Activated naive CD4-positive, alpha-beta T cell treated with anti-CD3 and anti-CD28 coated beads for 36 hours (primary cell): ENCODE results near the gene MAGI2. TPM values are rescaled to one million over a fixed set of nuclear protein-coding genes. Genes with fewer than 3 reads are reported as not detected.
A peak's percentile ranks its signal among the peaks of the same experiment; 100 is the strongest.
"Not testable (repeated sequence)": the region's sequence is repeated elsewhere in the genome, so short reads cannot be mapped to it uniquely, and the experiment has no call there.

Source experiments
- CTCF ChIA-PET: fragments of 350-600 bp; sonication (Branson Sonifier 250); formaldehyde crosslinking; loops from one replicate; lab custom pipeline; 2021; ENCODE audit warnings: antibody characterized with exemption; lab: Charles Lee
- DNase-seq: peaks from one replicate; pipeline ENCODE4 v3.0.0-alpha.2; 2020
- H3K27ac Mint-ChIP-seq: one replicate; pipeline ENCODE4 v1.8.0; 2021; ENCODE audit warnings: mild to moderate bottlenecking, mixed read lengths
- H3K27me3 Mint-ChIP-seq: one replicate; pipeline ENCODE4 v1.8.0; 2021; ENCODE audit warnings: low read depth, mixed read lengths
- H3K36me3 Mint-ChIP-seq: one replicate; pipeline ENCODE4 v1.8.0; 2021; ENCODE audit warnings: low read depth, mixed read lengths
- H3K4me1 Mint-ChIP-seq: one replicate; pipeline ENCODE4 v1.8.0; 2021; ENCODE audit warnings: low read depth, mixed read lengths
- H3K4me3 Mint-ChIP-seq: one replicate; pipeline ENCODE4 v1.8.0; 2021; ENCODE audit warnings: mild to moderate bottlenecking, moderate library complexity, mixed read lengths
- H3K9me3 Mint-ChIP-seq: one replicate; pipeline ENCODE4 v1.8.0; 2021; ENCODE audit warnings: mixed read lengths
- intact Hi-C: fragments of 100-400 bp; cut with micrococcal nuclease; formaldehyde crosslinking; loops from one replicate; pipeline ENCODE4 v1.15.1; 2023
- total RNA-seq, 2 experiments: library from RNA; stranded (reverse); gene quantifications; one replicate each; pipeline ENCODE4 v1.2.3, GENCODE V29; 2021

The MAGI2 gene
- total RNA-seq, 2 experiments from 2014 or later, result 0.07 to 0.19 TPM

DNA sequence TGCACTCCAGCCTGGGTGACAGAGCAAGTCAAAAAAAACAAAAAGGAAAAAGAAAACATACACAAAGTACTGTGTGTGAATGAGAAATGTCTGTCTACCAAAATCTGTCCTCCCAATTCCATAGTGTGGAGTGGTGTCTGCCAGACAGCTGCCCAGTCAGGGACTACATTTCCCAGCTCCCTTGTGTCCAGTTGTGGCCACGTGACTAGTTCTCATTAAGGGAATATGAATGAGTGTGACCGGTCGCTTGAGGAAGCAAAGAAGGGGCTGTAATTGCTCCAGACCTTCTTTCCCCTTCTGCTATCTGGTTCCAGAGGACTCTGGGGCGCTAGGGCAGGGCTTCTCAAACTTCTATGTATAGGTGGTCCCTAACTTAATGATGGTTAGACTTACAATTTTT lies 1450.8 kb downstream of the MAGI2 start:
- intact Hi-C loops, result no loop called here
- CTCF ChIA-PET, result interaction anchor here (1.7 kb wide), 1 partner anchor 38 kb away, joined by 4 read pairs; no protein-coding TSS in a partner anchor
- no peak overlapping the region for H3K27ac Mint-ChIP-seq

DNA sequence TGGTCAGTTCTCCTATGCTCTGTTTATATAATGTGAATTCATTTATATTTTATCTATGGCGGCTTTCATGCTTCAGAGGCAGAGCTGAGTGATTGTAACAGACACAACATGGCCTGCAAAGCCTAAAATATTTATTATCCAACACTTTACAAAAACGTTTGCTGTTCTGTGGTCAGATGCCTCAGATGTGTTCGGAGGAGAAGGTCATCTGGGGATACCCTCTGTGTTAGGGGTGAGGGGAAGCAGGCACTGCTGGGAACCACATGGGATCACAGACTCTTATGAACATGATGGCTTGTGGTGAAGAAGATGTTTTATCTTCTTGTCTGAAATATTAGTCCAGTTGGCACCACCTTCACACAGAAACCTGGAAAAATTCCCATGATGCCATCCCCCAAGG lies 1451.4 kb downstream of the MAGI2 start:
- no peak for DNase-seq
- CTCF ChIA-PET, result interaction anchor here (1.7 kb wide), 1 partner anchor 39 kb away, joined by 4 read pairs; no protein-coding TSS in a partner anchor
- Mint-ChIP-seq H3K4me3 (no peak overlapping the region), H3K27ac (no peak overlapping the region), H3K9me3 (no peaks in the 10 kb centered on the region), H3K4me1 (no peaks in the 10 kb centered on the region), H3K36me3 (no peaks in the 10 kb centered on the region), H3K27me3 (no peaks in the 10 kb centered on the region)
- intact Hi-C loops, result no loop called here

More for the DNA sequence above, 1450.8 kb downstream of the MAGI2 start:
- DNase-seq, result no peak
- no peaks in the 10 kb centered on the region for H3K9me3 Mint-ChIP-seq
- no peak overlapping the region for H3K4me3 Mint-ChIP-seq
- no peaks in the 10 kb centered on the region for H3K4me1 Mint-ChIP-seq
- H3K36me3 Mint-ChIP-seq, result no peaks in the 10 kb centered on the region
- H3K27me3 Mint-ChIP-seq, result no peaks in the 10 kb centered on the region

DNA sequence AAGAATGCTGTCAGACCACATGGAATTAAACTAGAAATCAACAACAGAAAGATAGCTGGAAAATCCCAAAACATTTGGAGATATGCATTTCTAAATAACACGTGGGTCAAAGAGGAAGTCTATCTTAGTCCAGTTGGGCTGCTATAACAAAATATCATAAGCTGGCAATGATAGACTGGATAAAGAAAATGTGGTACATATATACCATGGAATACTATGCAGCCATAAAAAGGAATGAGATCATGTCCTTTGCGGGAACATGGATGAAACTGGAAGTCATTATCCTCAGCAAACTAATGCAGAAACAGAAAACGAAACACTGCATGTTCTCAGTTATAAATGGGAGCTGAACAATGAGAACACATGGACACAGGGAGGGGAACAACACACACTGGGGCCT lies 1454.3 kb downstream of the MAGI2 start:
- H3K4me3 Mint-ChIP-seq, H3K27me3 Mint-ChIP-seq, H3K27ac Mint-ChIP-seq, intact Hi-C loops, H3K36me3 Mint-ChIP-seq, CTCF ChIA-PET, H3K9me3 Mint-ChIP-seq, H3K4me1 Mint-ChIP-seq, DNase-seq: not testable (repeated sequence)

DNA sequence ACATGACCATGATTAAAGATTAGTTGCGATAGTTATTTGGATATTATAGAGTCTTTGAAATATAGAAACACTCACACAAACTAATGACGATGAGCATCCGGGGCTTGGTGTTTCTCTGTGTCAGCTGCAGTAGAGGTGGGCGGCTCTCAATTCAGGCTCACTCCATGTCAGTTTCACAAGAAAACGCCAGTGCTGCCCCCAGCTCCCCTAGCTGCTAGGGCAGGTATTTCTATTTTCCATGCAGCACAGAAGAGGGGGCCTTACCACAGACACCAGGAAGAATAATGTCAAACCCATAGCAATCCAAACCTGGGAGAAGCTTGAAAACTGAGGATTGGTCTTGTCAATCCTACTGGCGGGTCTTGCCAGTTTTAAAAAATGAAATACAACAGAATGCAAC lies 1457.8 kb downstream of the MAGI2 start:
- intact Hi-C loops, result no loop called here
- H3K4me3 Mint-ChIP-seq, result no peak overlapping the region
- no peak for DNase-seq
- no peaks in the 10 kb centered on the region for H3K4me1 Mint-ChIP-seq
- H3K9me3 Mint-ChIP-seq, result no peaks in the 10 kb centered on the region
- H3K27me3 Mint-ChIP-seq, result no peaks in the 10 kb centered on the region
- no peaks in the 10 kb centered on the region for H3K36me3 Mint-ChIP-seq
- CTCF ChIA-PET, result interaction anchor here (0.7 kb wide), 1 partner anchor 193 kb away, joined by 3 read pairs; no protein-coding TSS in a partner anchor
- H3K27ac Mint-ChIP-seq, result no peak overlapping the region

DNA sequence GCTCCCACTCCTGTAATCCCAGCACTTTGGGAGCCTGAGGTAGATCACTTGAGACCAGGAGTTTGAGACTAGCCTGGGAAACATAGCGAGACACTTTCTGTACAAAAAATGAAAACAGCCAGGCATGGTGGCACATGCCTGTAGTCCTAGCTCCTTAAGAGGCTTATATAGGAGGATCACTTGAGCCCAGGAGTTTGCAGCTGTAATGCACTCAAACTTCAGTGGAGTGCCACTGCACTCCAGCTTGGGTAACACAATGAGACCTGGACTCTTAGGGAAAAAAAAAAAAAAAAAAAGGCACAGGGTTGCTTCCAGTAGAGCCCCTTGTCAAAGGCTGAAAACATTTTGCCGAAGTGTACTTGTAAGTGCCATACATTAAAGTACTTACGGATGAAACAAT lies 1459.6 kb downstream of the MAGI2 start:
- DNase-seq, result no peak
- Mint-ChIP-seq H3K4me1 (no peaks in the 10 kb centered on the region), H3K27ac (no peak overlapping the region), H3K9me3 (no peaks in the 10 kb centered on the region), H3K36me3 (no peaks in the 10 kb centered on the region), H3K4me3 (no peak overlapping the region), H3K27me3 (peaks cover 2% of the 10 kb centered on the region)
- intact Hi-C loops, result no loop called here
- CTCF ChIA-PET, result interaction anchor here (1.2 to 1.8 kb wide), 2 partner anchors 21 to 65 kb away, joined by 3 read pairs; no protein-coding TSS in a partner anchor

DNA sequence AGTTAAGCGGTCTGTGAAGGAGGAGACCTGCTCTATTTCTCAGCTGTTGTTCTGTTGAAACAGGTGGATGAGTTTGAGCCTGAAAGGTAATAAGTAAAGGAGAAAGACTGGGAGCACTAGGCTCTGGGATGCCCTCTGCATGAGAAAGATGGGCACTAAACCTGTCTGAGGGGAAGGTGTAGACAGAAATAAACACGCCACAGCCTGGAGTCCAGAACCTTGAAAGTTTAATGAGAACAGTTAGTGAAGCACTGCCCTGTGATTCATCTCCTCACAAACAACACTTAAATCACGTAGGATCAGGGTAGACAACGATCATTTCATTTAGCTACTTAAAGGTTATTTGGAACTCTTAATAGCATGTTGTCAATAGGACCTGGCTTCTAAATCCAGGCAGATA lies 1461.8 kb downstream of the MAGI2 start:
- no peaks in the 10 kb centered on the region for H3K9me3 Mint-ChIP-seq
- H3K36me3 Mint-ChIP-seq, result no peaks in the 10 kb centered on the region
- intact Hi-C loops, result no loop called here
- no peak overlapping the region for H3K4me3 Mint-ChIP-seq
- CTCF ChIA-PET, result no interaction called here
- H3K27ac Mint-ChIP-seq, result no peak overlapping the region
- H3K4me1 Mint-ChIP-seq, result no peaks in the 10 kb centered on the region
- peaks cover 2% of the 10 kb centered on the region for H3K27me3 Mint-ChIP-seq
- DNase-seq, result no peak

DNA sequence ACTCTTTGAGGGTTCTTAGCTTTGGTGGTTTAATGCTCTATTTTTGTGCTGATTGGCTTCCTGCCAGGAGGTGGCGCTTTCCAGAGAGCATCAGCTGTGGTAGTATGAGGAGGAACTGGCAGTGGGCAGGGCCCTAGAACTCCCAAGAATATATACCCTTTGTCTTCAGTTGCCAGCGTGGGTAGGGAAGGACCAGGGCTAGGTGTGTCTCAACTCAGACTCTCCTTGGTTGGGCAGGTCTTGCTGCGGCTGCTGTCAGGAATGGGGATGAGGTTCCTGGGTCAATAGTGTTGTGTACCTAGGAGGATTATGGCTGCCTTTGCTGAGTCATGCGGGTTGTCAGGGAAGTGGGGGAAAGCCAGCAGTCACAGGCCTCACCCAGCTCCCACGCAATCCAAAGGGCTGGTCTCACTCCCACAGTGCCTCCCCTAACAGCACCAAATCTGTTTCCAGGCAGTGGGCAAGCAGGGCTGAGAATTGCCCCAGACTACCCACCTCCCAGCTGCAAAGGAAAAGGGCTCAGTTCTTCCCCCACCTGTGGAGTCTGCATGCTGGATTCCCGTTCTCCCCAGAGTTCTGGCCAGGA lies 1463.4 kb downstream of the MAGI2 start:
- intact Hi-C loops, result no loop called here
- Mint-ChIP-seq H3K27me3 (peaks cover 2% of the 10 kb centered on the region), H3K27ac (no peak overlapping the region)

DNA sequence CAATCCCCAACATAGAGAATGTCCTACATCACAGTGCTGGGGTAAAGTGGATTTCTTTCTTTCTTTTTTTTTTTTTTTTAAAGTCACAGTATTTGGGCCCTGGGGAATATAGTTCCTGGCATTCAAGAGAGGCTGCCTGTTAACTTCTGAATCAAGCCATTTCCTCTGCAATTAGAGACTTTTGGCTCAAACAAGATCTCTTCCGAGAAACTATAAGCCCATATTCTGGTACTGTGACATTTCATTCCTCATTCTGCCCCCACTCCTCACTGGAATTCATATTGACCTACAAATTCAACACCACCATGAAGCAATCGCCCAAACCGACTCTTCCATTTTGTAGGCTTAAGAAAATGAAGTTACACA lies 1467.5 kb downstream of the MAGI2 start:
- H3K4me1 Mint-ChIP-seq, result no peaks in the 10 kb centered on the region
- H3K27me3 Mint-ChIP-seq, result peaks cover 3% of the 10 kb centered on the region
- CTCF ChIA-PET, result no interaction called here
- no peaks in the 10 kb centered on the region for H3K9me3 Mint-ChIP-seq
- intact Hi-C loops, result no loop called here
- H3K36me3 Mint-ChIP-seq, result no peaks in the 10 kb centered on the region
- H3K4me3 Mint-ChIP-seq, result no peak overlapping the region
- no peak for DNase-seq
- H3K27ac Mint-ChIP-seq, result no peak overlapping the region

More for the DNA sequence above, 1463.4 kb downstream of the MAGI2 start:
- no peaks in the 10 kb centered on the region for H3K36me3 Mint-ChIP-seq
- no peak overlapping the region for H3K4me3 Mint-ChIP-seq
- no peaks in the 10 kb centered on the region for H3K9me3 Mint-ChIP-seq
- peak; percentile 36 for DNase-seq
- CTCF ChIA-PET, result interaction anchor here (0.6 to 2.1 kb wide), 4 partner anchors 30 to 417 kb away, joined by 3 to 8 read pairs (median 5); no protein-coding TSS in a partner anchor
- H3K4me1 Mint-ChIP-seq, result no peaks in the 10 kb centered on the region

DNA sequence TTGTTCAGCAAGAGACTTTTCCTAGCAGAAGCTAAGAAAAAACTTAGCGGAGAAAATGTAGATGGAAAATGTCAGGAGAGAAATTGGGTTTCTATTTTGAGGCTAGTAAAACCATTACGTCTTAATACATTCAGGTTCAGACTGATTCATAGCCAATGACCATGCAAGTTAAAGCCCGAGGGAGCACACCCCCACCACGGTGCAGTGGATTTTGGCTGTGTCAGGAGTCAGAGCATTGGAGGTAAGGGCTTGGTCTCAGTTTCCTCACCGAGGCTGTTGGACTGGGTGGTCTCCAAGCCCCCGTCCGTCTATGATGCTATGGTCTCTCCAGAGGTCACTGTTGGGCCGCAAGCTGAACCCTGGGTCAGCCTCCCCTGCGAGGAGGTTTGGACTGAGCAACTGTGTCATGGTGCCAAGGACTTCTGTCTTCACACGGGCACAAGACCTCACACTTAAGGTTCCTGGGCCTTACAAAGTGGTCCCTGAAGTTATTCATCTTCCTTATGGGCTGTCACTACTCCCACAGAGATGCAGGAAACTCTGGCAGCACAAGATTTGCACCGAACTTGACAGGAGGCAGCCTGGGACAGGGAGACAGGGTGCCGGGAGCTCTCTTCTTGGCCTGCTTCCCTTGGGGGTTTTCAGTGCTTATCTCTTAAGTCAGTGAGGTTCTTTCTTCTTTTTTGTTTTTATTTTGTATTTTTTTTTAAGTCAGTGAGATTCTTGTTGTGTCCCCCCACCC lies 1468.1 kb downstream of the MAGI2 start:
- intact Hi-C loops, result no loop called here
- Mint-ChIP-seq H3K27me3 (peaks cover 4% of the 10 kb centered on the region), H3K27ac (no peak overlapping the region), H3K9me3 (no peaks in the 10 kb centered on the region), H3K36me3 (no peaks in the 10 kb centered on the region), H3K4me1 (no peaks in the 10 kb centered on the region), H3K4me3 (no peak overlapping the region)
- DNase-seq, result no peak
- CTCF ChIA-PET, result no interaction called here

DNA sequence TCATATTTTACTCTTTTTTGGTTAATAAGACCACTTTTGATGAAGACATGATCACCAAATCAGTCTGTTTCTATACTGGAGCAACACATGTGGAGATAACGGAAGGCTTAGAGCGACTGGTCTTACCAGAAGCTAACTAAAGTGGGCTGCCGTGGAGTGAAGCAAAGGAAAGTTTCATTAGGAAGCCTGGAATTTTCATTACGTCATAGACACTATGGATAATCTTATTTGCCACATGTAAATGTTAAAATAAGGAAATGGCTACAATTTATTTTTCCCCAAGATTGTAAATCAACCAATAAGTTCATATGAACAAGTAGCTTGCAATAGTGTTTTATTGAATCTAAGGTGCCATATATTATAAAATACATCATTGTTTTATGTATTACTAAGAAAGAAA lies 1469.5 kb downstream of the MAGI2 start:
- intact Hi-C loops, result no loop called here
- Mint-ChIP-seq H3K9me3 (no peaks in the 10 kb centered on the region), H3K27ac (no peak overlapping the region), H3K4me3 (no peak overlapping the region), H3K4me1 (no peaks in the 10 kb centered on the region), H3K27me3 (peaks cover 2% of the 10 kb centered on the region), H3K36me3 (no peaks in the 10 kb centered on the region)
- no peak for DNase-seq
- CTCF ChIA-PET, result no interaction called here

DNA sequence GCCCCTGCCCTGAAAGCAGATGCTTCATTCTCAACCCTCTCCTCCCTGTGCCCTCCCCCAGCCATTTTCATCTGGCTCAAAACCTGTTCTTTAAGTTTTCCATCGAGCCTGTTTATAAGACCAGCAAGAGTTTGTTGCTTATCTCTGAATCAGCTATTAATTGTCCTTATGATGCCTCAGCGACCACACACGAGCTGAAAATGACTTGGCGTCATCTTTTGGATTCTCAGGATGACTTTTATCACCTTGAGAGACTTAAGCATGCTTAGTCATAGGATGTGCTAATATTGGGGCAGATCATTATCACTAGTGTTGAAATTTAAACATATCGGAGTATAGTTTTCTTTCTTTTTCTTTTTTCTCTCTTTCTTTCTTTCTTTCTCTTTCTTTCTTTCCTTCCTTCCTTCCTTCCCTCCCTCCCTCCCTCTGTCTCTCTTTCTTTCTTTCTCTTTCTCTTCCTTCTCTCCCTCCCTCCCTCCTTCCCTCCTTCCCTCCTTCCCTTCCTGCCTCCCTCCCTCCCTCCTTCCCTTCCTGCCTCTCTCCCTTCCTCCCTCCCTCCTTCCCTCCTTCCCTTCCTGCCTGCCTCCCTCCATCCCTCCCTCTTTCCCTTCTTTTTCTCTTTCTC lies 1470.4 kb downstream of the MAGI2 start:
- Mint-ChIP-seq H3K4me1 (no peaks in the 10 kb centered on the region), H3K4me3 (no peak overlapping the region), H3K27me3 (peaks cover 2% of the 10 kb centered on the region), H3K36me3 (no peaks in the 10 kb centered on the region), H3K9me3 (no peaks in the 10 kb centered on the region), H3K27ac (no peak overlapping the region)
- CTCF ChIA-PET, result interaction anchor here (0.8 kb wide), 1 partner anchor 57 kb away, joined by 3 read pairs; no protein-coding TSS in a partner anchor
- intact Hi-C loops, result no loop called here
- no peak for DNase-seq

DNA sequence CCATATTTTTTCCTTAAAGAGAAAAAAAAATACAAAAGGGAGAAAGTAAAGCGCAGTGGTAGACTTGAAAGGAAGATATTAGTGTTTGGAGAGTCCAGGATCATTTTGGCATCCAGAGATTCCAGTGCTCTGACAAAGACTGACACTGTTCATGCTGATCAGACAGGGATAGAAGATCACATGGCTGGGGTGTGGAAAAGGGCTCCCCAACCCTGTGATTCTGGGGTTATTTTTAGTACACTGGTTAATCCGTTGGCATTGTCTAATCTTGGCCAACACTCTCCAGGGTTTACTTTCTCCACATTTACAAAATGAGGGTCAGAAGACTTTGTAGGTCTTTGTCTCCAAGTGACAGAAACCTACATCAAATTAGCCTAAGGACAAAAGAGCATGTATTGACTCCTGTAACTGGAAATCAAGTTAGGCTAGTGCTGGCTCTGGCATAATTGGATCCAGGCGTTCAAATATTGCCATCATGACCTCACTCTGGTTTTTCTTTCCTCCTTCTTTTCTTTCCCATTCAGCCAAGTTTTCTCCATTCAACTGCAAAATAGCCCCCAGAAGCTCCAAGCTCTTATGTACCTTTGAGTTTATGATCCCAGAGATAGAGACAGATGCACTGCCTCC lies 1473.3 kb downstream of the MAGI2 start:
- Mint-ChIP-seq H3K27me3 (peaks cover 2% of the 10 kb centered on the region), H3K36me3 (no peaks in the 10 kb centered on the region), H3K9me3 (no peaks in the 10 kb centered on the region), H3K4me3 (no peak overlapping the region), H3K27ac (no peak overlapping the region), H3K4me1 (peaks cover 5% of the 10 kb centered on the region)
- intact Hi-C loops, result no loop called here
- DNase-seq, result no peak
- CTCF ChIA-PET, result no interaction called here
